Iris pigment epithelial cell (primary cell): ENCODE measurements around the gene ILF2.
A peak's percentile ranks its signal among the peaks of the same experiment; 100 is the strongest.

Experiments used
- DNase-seq: peaks from one replicate; pipeline ENCODE4 v3.0.0-alpha.2; 2011; ENCODE audit warnings: low read depth

The ILF2 gene

DNA sequence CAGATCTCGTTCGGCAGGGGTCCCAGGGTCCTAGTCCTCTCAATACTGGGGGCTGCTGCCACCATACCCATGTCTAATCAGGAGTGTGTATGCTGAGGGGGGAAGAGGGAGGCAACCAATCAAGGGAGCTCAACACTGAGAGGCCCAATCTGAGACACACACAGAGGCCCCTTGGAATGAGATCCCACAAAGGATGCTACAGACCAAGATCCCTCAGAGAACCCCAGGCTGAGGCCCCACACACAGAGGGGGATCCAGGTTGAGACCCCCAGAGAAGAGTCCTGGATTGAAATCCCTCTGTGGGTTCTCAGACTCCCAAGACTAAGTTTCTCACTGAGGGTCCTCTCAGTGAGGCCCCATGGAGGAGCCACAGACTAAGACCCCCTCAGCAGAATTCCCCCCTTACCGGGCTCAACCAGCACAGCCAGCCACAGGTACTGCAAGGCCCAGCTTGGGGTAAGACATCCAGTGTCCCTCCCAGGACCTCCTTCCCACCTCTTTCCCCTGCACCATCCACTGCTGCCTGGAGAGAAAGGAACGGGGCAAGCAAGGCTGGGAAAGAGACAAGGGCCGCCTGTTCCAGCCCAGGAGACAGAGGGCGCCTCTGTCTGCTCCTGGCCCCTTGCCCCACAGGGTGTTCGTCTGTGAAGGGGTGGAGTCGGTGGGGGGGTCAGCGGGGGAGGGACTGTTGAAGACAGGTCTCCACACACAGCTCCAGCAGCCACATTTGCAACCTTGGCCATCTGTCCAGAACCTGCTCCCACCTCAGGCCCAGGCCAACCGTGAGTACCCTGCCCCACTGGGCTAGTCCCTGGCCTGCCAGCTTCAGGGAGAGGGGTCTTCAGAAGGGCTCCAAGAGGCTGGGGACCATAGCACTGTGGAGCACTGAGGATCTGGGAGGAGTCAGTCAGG lies 42.8 kb downstream of the ILF2 start, which contains the start of gene S100A1:
S100A1 (plus strand) TSS at position 720 of the 912 bp plus-strand sequence. CDS start 2,088 bp downstream, outside the sequence.
- DNase-seq: no peak

DNA sequence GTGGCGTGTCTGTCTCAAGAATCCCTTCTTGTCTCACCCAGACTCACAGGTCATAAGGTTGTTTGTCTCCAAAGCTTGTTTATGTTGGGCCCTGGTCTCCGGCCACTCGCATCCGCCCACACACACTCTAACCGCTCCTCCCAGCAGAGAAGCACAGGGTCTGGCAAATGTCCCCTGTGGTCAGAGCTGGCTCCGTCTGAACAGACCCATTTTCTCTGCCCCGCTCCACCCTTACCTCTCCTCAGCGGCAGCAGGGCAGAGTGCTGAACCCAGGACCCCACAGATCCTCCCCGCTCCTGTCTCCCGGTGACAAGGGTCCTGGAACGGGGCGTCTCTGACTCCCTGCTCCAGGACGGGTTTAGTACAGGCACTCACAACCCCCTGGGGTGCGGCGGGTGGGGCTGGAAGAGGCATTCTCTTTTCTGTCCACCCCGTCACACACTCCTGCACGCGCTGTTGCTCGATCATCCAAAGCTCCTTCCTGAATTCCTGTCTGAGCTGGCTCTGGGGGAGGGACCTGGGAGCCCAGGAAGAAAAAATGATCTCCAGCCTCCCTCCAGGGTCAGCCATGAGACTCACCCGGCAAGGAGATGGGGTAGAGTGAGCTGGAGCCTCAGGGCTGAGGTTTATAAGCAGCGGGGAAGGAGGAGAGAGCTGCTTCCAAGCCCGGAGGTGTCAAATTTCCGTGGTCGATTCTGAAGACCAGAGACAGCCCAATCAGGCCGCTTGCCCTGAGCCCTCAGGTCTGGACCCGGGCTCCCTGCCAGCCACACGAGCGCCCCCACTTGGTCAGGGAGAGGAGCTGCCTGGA lies 43.7 kb downstream of the ILF2 start, which contains the start of gene S100A13:
S100A13 (minus strand) TSS at position 602 of the 811 bp plus-strand sequence. CDS start 1,033 bp downstream, outside the sequence.
- peak; percentile 97 for DNase-seq

DNA sequence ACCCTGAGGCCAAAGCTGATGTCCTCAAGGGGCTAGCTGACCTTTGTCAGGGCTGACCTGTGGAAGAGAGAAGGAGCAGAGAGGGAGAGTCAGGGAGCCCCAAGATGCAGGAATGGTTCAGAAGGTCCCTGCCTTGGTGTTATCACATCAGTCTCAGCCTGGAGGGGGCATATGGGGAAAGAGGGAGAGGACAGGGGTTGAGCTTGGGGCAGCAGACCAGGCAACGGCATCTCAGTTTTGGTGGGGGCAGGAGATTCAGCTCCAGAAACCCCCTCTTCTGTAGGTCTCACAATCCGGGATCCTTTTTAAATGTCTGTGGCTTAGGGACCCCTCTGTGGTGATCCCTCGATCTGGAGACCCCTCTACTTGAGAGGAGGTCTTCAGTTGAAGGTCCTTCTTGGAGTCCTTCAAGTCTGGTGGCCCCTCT lies 44.3 kb downstream of the ILF2 start:
- no peak for DNase-seq

DNA sequence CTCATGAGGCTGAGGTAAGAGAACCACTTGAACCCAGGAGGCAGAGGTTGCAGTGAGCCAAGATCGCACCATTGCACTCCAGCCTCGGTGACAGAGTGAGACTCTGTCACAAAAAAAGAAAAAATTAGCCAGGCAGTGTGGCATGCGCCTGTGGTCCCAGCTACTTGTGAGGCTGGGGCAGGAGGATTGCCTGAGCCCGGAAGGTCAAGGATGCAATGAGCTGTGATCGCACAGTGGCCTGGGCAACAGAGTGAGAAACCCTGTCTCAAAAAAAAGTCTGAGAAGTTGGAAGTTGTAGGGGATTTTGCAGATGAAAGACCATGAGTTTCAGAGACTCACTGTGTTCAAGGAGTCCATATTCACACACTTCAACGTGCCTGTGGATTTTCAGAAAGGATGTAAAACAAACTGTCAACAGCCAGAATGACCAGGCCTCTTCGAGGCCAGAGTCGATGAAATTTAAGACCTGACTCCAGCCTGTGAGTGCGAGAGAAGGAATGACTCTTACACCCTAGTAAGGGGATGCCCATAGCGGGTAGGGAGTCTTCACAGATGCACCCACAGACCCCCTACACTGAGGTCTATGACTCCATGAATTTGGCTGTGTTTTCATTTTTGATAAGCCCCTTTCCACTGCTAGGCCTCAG lies 45.7 kb downstream of the ILF2 start:
- DNase-seq: no peak

DNA sequence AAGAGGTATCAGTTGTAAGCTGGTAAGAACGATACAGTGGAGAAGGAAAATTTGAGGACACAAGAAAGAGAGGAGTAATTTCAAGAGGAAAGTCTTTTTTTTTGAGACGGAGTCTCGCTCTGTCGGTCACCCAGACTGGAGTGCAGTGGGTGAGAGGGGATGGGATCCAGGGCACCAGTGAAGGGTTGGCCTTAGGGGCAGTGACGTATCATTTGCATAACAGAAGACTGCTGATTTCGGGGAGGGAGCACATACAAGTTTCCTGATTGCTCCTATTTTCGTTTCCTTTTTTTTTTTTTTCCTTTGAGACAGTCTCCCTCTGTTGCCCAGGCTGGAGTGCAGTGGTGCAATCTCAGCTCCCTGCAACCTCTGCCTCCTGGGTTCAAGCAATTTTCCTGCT lies 47.7 kb downstream of the ILF2 start:
- DNase-seq: no peak

DNA sequence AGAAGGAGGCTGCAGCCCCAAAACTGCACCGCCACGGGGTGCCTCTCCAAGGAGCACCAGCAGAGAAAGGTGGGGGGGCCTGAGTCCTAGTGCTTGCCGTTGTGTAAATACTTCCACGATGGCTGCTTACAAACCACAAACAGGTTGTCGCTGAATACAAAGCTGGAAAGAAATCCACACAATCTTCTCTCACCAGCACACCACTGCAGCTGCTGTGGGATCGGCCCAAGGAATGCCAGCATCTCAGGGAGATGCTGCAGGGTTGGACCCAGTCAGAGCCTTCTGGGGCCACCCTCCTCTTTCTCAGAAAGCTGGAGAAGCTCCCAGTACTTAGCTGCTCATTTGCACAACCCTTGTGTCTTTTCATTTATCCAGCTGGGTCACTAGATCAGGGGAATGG lies 51.6 kb downstream of the ILF2 start:
- DNase-seq: no peak

DNA sequence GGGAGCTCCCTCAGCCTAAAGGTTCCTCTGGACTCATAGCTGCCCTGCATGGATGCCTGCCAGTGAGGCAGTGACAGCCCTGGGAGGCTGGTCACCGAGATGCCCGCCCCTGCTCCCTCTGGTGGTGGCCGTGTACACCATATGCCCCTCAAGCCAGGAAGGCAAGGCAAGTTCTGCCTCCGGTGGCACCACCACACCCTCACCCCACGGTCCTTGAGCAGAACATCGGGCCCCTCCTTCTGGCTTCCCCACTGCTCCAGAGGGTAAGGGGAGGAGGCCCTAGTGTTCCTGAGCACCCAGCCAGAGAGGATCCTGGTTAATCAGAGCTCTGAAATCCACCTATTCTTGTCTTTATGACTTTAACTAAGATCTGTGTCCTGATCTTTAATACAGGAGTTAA lies 53.1 kb downstream of the ILF2 start:
- no peak for DNase-seq

DNA sequence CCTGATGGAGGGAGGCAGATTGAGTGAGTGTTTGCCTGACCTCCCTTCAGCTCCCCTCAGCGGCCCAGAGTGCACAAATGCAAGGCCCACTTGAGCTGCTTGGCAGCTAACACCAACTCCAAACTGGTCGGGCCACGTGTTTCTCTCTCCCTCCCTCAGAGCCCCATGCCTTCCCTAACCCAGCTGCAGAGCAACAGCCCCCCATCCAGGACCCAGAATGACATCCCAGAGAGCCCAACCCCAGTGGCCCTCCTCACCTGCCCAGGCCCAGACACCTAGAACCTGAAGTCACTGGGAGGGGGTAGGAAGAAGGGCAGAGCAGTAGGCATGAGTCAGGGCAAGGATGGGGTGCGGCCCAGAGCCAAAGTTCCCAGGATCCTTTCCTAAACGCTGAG lies 53.9 kb downstream of the ILF2 start:
- DNase-seq: no peak

DNA sequence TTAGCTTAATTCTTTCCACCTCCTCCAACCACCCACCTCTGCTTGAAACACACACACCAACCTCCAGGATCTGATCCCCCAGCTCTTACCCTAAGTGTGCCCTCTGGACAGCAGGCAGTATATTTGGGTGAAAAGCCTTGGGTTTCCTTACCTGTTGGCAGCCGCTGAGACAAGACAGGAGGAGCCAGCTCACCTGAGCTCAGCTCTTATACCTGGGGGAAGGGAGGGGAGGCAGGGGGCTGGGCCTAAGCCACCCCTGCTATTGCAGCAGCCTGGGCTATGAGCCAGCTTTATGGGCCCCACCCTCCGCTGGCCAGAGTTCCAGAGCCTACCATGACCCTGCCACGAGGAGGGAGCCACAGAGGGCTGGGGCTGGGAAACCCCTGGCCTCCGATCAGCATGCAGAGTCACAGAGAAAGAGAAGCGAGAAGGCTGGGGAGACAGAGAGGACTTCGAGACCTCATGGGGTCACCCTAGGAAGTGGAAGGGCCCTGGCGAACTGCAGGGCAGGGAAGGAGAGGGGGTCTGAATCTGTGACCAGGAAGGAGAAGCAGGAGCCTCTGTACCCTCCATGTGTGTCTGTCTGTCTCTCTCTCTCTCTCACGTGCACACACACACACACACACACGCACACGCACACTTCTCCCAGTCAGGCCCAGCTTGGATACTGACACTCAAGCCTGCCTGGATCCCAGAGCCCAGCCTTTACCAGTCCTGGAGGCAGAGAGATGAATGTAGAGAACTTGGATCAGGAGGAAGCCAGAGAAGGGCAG lies 54.5 kb downstream of the ILF2 start, which contains the start of gene S100A14:
S100A14 (minus strand) TSS at position 182 of the 773 bp plus-strand sequence. CDS start 467 bp downstream, outside the sequence.
- no peak for DNase-seq

DNA sequence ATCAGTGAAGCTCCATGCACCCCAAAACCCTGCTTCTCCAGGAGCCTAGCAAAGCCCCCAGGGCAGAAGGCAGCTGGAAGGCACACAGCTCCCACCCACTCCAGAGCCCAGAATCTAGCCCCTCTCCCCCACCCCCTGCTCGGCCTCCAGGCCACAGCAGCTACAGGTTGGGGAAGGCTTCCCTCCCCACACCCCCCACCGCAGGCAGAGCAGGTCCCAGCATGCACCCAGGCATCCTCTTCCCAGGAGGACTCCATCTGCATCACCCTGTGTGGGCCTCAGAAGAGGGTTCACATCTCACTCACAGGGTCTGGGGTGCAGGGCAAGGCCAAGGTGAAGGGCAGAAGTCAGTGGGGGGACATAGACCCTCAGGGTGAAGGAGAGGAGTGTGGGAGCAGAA lies 55.4 kb downstream of the ILF2 start:
- DNase-seq: no peak

DNA sequence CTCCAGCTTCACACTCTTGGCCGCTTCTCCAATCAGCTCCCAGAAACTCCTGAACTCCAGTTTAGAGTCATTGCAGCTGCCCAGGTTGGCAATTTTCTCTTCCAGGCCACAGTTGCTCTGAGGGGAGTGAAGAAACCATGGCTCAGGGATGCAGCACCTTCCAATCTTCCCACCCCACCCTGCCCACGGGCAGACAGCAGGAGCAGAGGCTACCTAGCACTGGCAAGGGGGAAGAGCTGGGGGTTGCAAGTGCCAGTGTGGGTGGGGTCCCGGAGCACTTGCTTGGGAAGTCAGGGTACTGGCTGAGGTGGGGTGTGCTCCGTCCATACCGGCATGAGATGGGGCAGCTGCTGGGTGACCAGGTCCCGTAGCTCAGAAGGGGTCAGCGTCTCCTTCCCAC lies 55.9 kb downstream of the ILF2 start:
- no peak for DNase-seq

DNA sequence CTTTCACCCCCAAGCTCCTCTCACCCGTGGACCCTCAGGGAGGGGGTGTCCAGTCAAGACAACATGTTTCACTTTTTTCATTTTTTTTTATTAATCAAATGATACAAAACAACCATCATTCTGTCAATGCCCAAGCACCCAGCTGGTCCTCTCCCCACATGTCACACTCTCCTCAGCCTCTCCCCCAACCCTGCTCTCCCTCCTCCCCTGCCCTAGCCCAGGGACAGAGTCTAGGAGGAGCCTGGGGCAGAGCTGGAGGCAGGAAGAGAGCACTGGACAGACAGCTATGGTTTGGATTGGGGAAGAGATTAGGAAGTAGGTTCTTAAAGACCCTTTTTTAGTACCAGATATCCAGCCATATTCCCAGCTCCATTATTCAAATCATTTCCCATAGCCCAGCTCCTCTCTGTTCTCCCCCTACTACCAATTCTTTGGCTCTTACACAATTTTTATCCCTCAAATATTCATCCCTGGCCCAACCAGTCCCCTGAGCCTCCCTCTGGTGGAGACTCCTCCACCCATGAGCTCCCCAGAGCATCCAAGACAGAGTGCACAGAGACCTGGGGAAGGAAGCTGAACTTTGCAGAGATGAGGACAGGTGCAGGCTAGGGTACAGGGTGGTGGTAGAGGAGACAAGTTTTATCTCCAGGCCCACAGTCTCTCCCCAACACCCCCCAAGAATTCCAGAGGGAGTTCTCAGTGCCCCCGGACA lies 56.4 kb downstream of the ILF2 start:
- no peak for DNase-seq

DNA sequence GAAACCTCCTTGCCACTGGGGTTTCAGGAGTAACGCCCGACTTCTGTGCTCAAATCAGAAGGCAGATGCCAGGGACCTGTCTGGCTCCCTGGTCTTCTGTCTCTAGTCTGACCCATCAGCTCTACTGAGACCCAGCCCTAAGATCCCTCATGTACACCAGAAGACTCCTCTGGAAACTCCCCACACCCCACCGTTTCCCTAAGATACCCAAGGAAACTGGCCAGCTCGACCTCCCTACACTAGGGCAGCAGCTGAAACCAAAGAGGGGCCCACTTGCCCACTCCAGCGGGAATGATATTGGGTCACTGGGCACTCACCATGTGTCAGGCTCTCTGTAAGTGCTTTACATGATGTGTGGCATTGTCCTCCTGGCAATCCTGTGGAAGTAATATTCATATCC lies 57.4 kb downstream of the ILF2 start:
- DNase-seq: no peak

DNA sequence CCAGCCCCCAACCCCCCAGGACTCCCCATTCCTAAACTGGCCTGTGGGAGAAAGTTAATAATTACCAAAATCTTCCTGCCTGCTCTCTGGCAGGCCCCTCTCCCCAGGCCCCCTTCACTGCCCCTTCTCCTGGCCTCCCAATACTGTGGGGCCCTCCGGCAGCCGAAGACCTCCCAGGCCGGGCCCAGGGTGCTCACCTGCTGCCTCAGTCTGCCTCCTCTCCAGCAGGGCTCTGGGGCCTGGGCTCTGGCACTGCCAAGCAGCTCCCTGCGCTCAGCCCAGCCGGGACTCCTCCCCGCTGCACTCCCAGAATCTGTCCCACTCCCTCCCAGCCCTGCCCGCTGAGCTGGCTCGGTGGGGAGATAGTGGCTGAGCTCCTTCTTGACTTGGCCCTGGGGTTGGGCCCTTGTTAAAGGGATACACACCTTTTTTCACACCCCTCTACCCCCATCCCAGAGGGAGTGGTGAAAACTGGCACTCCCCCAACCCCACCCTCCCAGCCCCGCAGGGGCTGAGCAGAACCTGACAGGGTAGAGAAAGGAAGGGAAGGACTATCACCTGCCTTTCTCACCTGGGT lies 58.0 kb downstream of the ILF2 start, which contains the start of gene S100A16:
S100A16 (minus strand) TSS at position 383 of the 577 bp plus-strand sequence. CDS start 4,986 bp downstream, outside the sequence.
- DNase-seq: peak; percentile 56

DNA sequence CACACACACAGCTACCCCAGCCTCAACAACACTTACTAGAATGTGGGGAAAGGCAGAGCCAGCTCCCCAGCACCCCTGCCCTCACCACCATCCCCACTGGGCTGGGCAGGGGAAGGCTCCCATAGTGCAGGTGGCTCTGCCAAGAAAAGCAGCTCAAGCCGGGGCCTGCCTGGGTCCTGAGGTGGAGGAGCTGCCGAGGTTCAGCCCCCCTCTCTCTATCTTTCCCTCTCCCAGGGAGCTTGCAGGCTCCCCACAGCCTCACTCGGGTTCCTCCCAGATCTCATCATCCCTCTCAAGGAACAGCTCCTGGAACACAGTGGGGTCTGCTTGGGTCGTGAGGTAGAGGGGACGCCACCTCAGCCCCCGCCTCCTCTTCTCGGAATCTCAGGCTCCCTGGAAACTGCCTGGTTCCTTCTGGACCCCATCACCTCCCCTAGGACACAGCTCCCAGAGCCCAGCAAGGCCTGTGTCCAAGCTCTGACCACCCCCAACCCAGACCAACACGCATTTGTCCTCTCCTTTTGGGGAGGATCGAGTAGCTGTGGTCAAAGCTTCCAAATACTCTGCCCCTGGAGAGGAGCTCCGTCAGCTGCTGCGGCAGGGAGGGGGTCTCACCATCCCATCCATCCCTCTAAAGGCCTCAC lies 58.6 kb downstream of the ILF2 start:
- DNase-seq: no peak
